ENCODE results near the gene OCIAD2. TPM values are rescaled to one million over a fixed set of nuclear protein-coding genes. Genes with fewer than 3 reads are reported as not detected.

The OCIAD2 gene
- 70.0 TPM for polyA plus RNA-seq (2012; ENCODE audit: low read depth, missing spikeins)

GRCh38 chr4:48906206-48907173 lies at the start of gene OCIAD2:
TSS of gene OCIAD2 (minus strand) at chr4:48906774. CDS start at chr4:48904549, 2,225 bp downstream.
- FAIRE-seq (peak; percentile 96), DNase-seq (ENCODE audit: insufficient read length, low spot score) (peak; percentile 71)
- TF ChIP-seq POLR2AphosphoS5 (IDR thresholded peaks at IDR 0.05; ENCODE audit: low read depth, low read length) (0 out of 2 replicates have a peak, but pooled peaks have one; percentile 57), POU2F2 (IDR thresholded peaks at IDR 0.05; ENCODE audit: low read depth, low read length) (no peak), PAX5 (IDR thresholded peaks at IDR 0.05; ENCODE audit: insufficient read depth, low read length, severe bottlenecking) (no peak), POLR2A (IDR thresholded peaks at IDR 0.05; ENCODE audit: low read depth, low read length) (peak; percentile 51; the same call in 1 of the 2 replicates), TAF1 (IDR thresholded peaks at IDR 0.05; ENCODE audit: low read depth, low read length) (no peak), SPI1 (IDR thresholded peaks at IDR 0.05; ENCODE audit: low read depth, low read length) (no peak)

GRCh38 chr4:48954314-48954713 lies 47.7 kb upstream of the OCIAD2 start:
- FAIRE-seq (no peak), DNase-seq (ENCODE audit: insufficient read length, low spot score) (no peak)
- TF ChIP-seq TAF1 (IDR thresholded peaks at IDR 0.05; ENCODE audit: low read depth, low read length) = no peak
- no peak for TF ChIP-seq PAX5 (IDR thresholded peaks at IDR 0.05; ENCODE audit: insufficient read depth, low read length, severe bottlenecking)
- no peak for TF ChIP-seq POLR2A (IDR thresholded peaks at IDR 0.05; ENCODE audit: low read depth, low read length)
- TF ChIP-seq POU2F2 (IDR thresholded peaks at IDR 0.05; ENCODE audit: low read depth, low read length) = no peak
- TF ChIP-seq SPI1 (IDR thresholded peaks at IDR 0.05; ENCODE audit: low read depth, low read length) = no peak
- TF ChIP-seq POLR2AphosphoS5 (IDR thresholded peaks at IDR 0.05; ENCODE audit: low read depth, low read length) = no peak

GRCh38 chr4:48949518-48950219 lies 43.1 kb upstream of the OCIAD2 start:
- FAIRE-seq = no peak

GRCh38 chr4:48949086-48949485 lies 42.5 kb upstream of the OCIAD2 start:
- TF ChIP-seq POU2F2 (IDR thresholded peaks at IDR 0.05; ENCODE audit: low read depth, low read length) (no peak), POLR2AphosphoS5 (IDR thresholded peaks at IDR 0.05; ENCODE audit: low read depth, low read length) (no peak), TAF1 (IDR thresholded peaks at IDR 0.05; ENCODE audit: low read depth, low read length) (no peak), POLR2A (IDR thresholded peaks at IDR 0.05; ENCODE audit: low read depth, low read length) (no peak), SPI1 (IDR thresholded peaks at IDR 0.05; ENCODE audit: low read depth, low read length) (no peak), PAX5 (IDR thresholded peaks at IDR 0.05; ENCODE audit: insufficient read depth, low read length, severe bottlenecking) (no peak)
- DNase-seq (ENCODE audit: insufficient read length, low spot score) = no peak
- no peak for FAIRE-seq

More at GRCh38 chr4:48949518-48950219, 43.1 kb upstream of the OCIAD2 start:
- no peak for DNase-seq (ENCODE audit: insufficient read length, low spot score)
- TF ChIP-seq POLR2A (IDR thresholded peaks at IDR 0.05; ENCODE audit: low read depth, low read length) = no peak
- no peak for TF ChIP-seq PAX5 (IDR thresholded peaks at IDR 0.05; ENCODE audit: insufficient read depth, low read length, severe bottlenecking)
- TF ChIP-seq TAF1 (IDR thresholded peaks at IDR 0.05; ENCODE audit: low read depth, low read length) = no peak
- no peak for TF ChIP-seq POU2F2 (IDR thresholded peaks at IDR 0.05; ENCODE audit: low read depth, low read length)
- no peak for TF ChIP-seq SPI1 (IDR thresholded peaks at IDR 0.05; ENCODE audit: low read depth, low read length)
- TF ChIP-seq POLR2AphosphoS5 (IDR thresholded peaks at IDR 0.05; ENCODE audit: low read depth, low read length) = no peak

- FAIRE-seq = no peak
- DNase-seq (ENCODE audit: insufficient read length, low spot score) = no peak
These were observed 41.2 kb upstream of the OCIAD2 start for GRCh38 chr4:48947731-48948130.

GRCh38 chr4:48945981-48946380 lies 39.4 kb upstream of the OCIAD2 start:
- FAIRE-seq (no peak), DNase-seq (ENCODE audit: insufficient read length, low spot score) (no peak)
- no peak for TF ChIP-seq SPI1 (IDR thresholded peaks at IDR 0.05; ENCODE audit: low read depth, low read length)
- TF ChIP-seq POLR2A (IDR thresholded peaks at IDR 0.05; ENCODE audit: low read depth, low read length) = no peak
- TF ChIP-seq POLR2AphosphoS5 (IDR thresholded peaks at IDR 0.05; ENCODE audit: low read depth, low read length) = no peak
- no peak for TF ChIP-seq PAX5 (IDR thresholded peaks at IDR 0.05; ENCODE audit: insufficient read depth, low read length, severe bottlenecking)
- no peak for TF ChIP-seq TAF1 (IDR thresholded peaks at IDR 0.05; ENCODE audit: low read depth, low read length)
- no peak for TF ChIP-seq POU2F2 (IDR thresholded peaks at IDR 0.05; ENCODE audit: low read depth, low read length)

More at GRCh38 chr4:48947731-48948130, 41.2 kb upstream of the OCIAD2 start:
- TF ChIP-seq TAF1 (IDR thresholded peaks at IDR 0.05; ENCODE audit: low read depth, low read length) (no peak), PAX5 (IDR thresholded peaks at IDR 0.05; ENCODE audit: insufficient read depth, low read length, severe bottlenecking) (no peak), POLR2A (IDR thresholded peaks at IDR 0.05; ENCODE audit: low read depth, low read length) (no peak), POLR2AphosphoS5 (IDR thresholded peaks at IDR 0.05; ENCODE audit: low read depth, low read length) (no peak), SPI1 (IDR thresholded peaks at IDR 0.05; ENCODE audit: low read depth, low read length) (no peak), POU2F2 (IDR thresholded peaks at IDR 0.05; ENCODE audit: low read depth, low read length) (no peak)

- no peak for TF ChIP-seq POU2F2 (IDR thresholded peaks at IDR 0.05; ENCODE audit: low read depth, low read length)
- TF ChIP-seq POLR2A (IDR thresholded peaks at IDR 0.05; ENCODE audit: low read depth, low read length) = no peak
- no peak for TF ChIP-seq SPI1 (IDR thresholded peaks at IDR 0.05; ENCODE audit: low read depth, low read length)
- DNase-seq (ENCODE audit: insufficient read length, low spot score) (no peak), FAIRE-seq (peak; percentile 50)
These were observed 38.2 kb upstream of the OCIAD2 start for GRCh38 chr4:48944756-48945241.

GRCh38 chr4:48944252-48944651 lies 37.7 kb upstream of the OCIAD2 start:
- TF ChIP-seq TAF1 (IDR thresholded peaks at IDR 0.05; ENCODE audit: low read depth, low read length) (no peak), POLR2A (IDR thresholded peaks at IDR 0.05; ENCODE audit: low read depth, low read length) (no peak)
- DNase-seq (ENCODE audit: insufficient read length, low spot score) (no peak), FAIRE-seq (no peak)

- TF ChIP-seq PAX5 (IDR thresholded peaks at IDR 0.05; ENCODE audit: insufficient read depth, low read length, severe bottlenecking) = no peak
- TF ChIP-seq TAF1 (IDR thresholded peaks at IDR 0.05; ENCODE audit: low read depth, low read length) = no peak
- no peak for TF ChIP-seq POLR2AphosphoS5 (IDR thresholded peaks at IDR 0.05; ENCODE audit: low read depth, low read length)
- TF ChIP-seq SPI1 (IDR thresholded peaks at IDR 0.05; ENCODE audit: low read depth, low read length) = no peak
- TF ChIP-seq POU2F2 (IDR thresholded peaks at IDR 0.05; ENCODE audit: low read depth, low read length) = no peak
- TF ChIP-seq POLR2A (IDR thresholded peaks at IDR 0.05; ENCODE audit: low read depth, low read length) = no peak
- no peak for FAIRE-seq
- no peak for DNase-seq (ENCODE audit: insufficient read length, low spot score)
These were observed 36.8 kb upstream of the OCIAD2 start for GRCh38 chr4:48943387-48943786.

Measured in GM12891 (cell line).